Ascending aorta (tissue), 2 donors: ENCODE results near the gene NDUFB11. TPM values are rescaled to one million over a fixed set of nuclear protein-coding genes. Genes with fewer than 3 reads are reported as not detected.
"Not testable (repeated sequence)": the region's sequence is repeated elsewhere in the genome, so short reads cannot be mapped to it uniquely, and the experiment has no call there.

Experiments
- DNase-seq, 2 donors: peaks; one replicate each; pipeline ENCODE4 v3.0.0-alpha.2; 2019; ENCODE audit warnings: low spot score in 2 of 2
- H3K27ac ChIP-seq, 2 donors: fragments of 200-600 bp; sonication (generic); one replicate each; pipeline ENCODE4 v1.5.1; 2016 to 2017; ENCODE audit warnings: mild to moderate bottlenecking in 1 of 2
- H3K27me3 ChIP-seq: fragments of 200-600 bp; sonication (generic); one replicate; pipeline ENCODE4 v1.5.1; 2017
- H3K36me3 ChIP-seq, 2 donors: fragments of 200-600 bp; sonication (generic); one replicate each; pipeline ENCODE4 v1.5.1; 2016
- H3K4me1 ChIP-seq, 2 donors: fragments of 200-600 bp; sonication (generic); one replicate each; pipeline ENCODE4 v1.5.1; 2016 to 2017; ENCODE audit warnings: mild to moderate bottlenecking in 1 of 2
- H3K4me3 ChIP-seq, 2 donors: fragments of 200-600 bp; sonication (generic); one replicate each; pipeline ENCODE4 v1.5.1; 2016 to 2017; ENCODE audit warnings: mild to moderate bottlenecking in 1 of 2
- H3K9me3 ChIP-seq, 2 donors: fragments of 200-600 bp; sonication (generic); one replicate each; pipeline ENCODE4 v1.5.1; 2016
- CTCF ChIP-seq, 3 experiments: fragments of 200-600 bp in 2 of 3; fragments of 450-650 bp in 1 of 3; sonication (generic) in 2 of 3; IDR thresholded peaks; one replicate each; pipeline ENCODE4 v1.5.1; 2016 to 2019; ENCODE audit warnings: antibody characterized with exemption in 3 of 3, mild to moderate bottlenecking in 1 of 3, moderate library complexity in 1 of 3
- intact Hi-C: fragments of 100-400 bp; cut with DNase I; formaldehyde crosslinking; loops from one replicate; pipeline ENCODE4 v1.15.1; 2023
- total RNA-seq: library from RNA; depleted of rRNA; stranded (reverse); fragments of >200 nt; gene quantifications from one replicate; pipeline ENCODE4 v1.1.0, GENCODE V29; 2016

The NDUFB11 gene
- total RNA-seq, 1 donor from 2014 or later = 122 TPM

GRCh38 chrX:47129157-47129898 is 15.2 kb downstream of the NDUFB11 start:
- Histone ChIP-seq H3K4me1 (no peaks in the 10 kb centered on the region), H3K27ac (peak overlapping the region; percentile 55 to 72), H3K36me3 (no peaks in the 10 kb centered on the region), H3K27me3 (no peaks in the 10 kb centered on the region), H3K4me3 (peak overlapping the region; percentile 52 to 68), H3K9me3 (no peaks in the 10 kb centered on the region)
- intact Hi-C loops = loop anchor here (1.0 kb wide), 1 partner anchor 16 kb away; the partner anchor contains the start of gene RBM10
- no peak for TF ChIP-seq CTCF (IDR thresholded peaks at IDR 0.05)
- DNase-seq = peak; percentile 84 to 95

GRCh38 chrX:47124466-47124865 is 20.0 kb downstream of the NDUFB11 start:
- H3K4me1 ChIP-seq, H3K36me3 ChIP-seq, H3K27me3 ChIP-seq, H3K4me3 ChIP-seq, H3K27ac ChIP-seq, intact Hi-C loops, H3K9me3 ChIP-seq, DNase-seq: not testable (repeated sequence)

GRCh38 chrX:47116551-47117110 is 27.9 kb downstream of the NDUFB11 start:
- H3K27ac ChIP-seq, H3K4me3 ChIP-seq, H3K4me1 ChIP-seq, H3K27me3 ChIP-seq, DNase-seq, H3K36me3 ChIP-seq, H3K9me3 ChIP-seq, intact Hi-C loops: not testable (repeated sequence)

- H3K27me3 ChIP-seq = no peaks in the 10 kb centered on the region
- no peak for TF ChIP-seq CTCF (IDR thresholded peaks at IDR 0.05)
- no peak overlapping the region for H3K27ac ChIP-seq
- DNase-seq = no peak
- H3K36me3 ChIP-seq = no peaks in the 10 kb centered on the region
- no peak overlapping the region for H3K4me3 ChIP-seq
- intact Hi-C loops = no loop called here
- H3K9me3 ChIP-seq = no peaks in the 10 kb centered on the region
- H3K4me1 ChIP-seq = no peaks in the 10 kb centered on the region
Measured at GRCh38 chrX:47112316-47112954, 32.1 kb downstream of the NDUFB11 start.

GRCh38 chrX:47110936-47111615 is 33.4 kb downstream of the NDUFB11 start:
- H3K4me3 ChIP-seq, H3K27ac ChIP-seq, H3K4me1 ChIP-seq, intact Hi-C loops, H3K27me3 ChIP-seq, H3K9me3 ChIP-seq, DNase-seq, H3K36me3 ChIP-seq: not testable (repeated sequence)

GRCh38 chrX:47101206-47101605 is 43.3 kb downstream of the NDUFB11 start:
- H3K27me3 ChIP-seq = no peaks in the 10 kb centered on the region
- no peaks in the 10 kb centered on the region for H3K9me3 ChIP-seq
- H3K27ac ChIP-seq = no peak overlapping the region
- no peak overlapping the region for H3K4me3 ChIP-seq
- peaks cover 0 to 3% of the 10 kb centered on the region in 2 donors for H3K36me3 ChIP-seq
- no peaks in the 10 kb centered on the region for H3K4me1 ChIP-seq
- intact Hi-C loops = no loop called here
- TF ChIP-seq CTCF (IDR thresholded peaks at IDR 0.05) = no peak
- DNase-seq = no peak
